PC-9 (cell line): ENCODE measurements around the gene FOXP1.

Experiments used
- CTCF ChIP-seq: fragments of 200-600 bp; sonication (generic); conservative IDR thresholded peaks from 2 replicates; pipeline ENCODE4 v1.6.1; 2017; ENCODE audit warnings: mixed run types, antibody characterized with exemption, mild to moderate bottlenecking, moderate library complexity
- EZH2 ChIP-seq: fragments of 200-600 bp; sonication (generic); IDR thresholded peaks from 2 replicates; pipeline ENCODE4 v1.8.0; 2017; ENCODE audit warnings: antibody characterized with exemption, low read depth

- TF ChIP-seq CTCF (no peak), EZH2 (no peak)
Measured at GRCh38 chr3:71503525-71504249, 79.8 kb downstream of the FOXP1 start.
